SK-N-SH treated with all-trans-retinoic acid at 6 μM for 48 hours (cell line): Measurements from ENCODE around the gene NCKAP5.

Source experiments
- ATAC-seq: fragments of 200-7000 bp; cut with Tn5 transposase; 3 replicates; pipeline ENCODE4 v1.9.1; 2020; ENCODE audit warnings: mild to moderate bottlenecking, moderate library complexity
- BACH2 ChIP-seq: fragments of 250-450 bp; sonication (Bioruptor Pico); IDR thresholded peaks from 2 replicates; pipeline ENCODE4 v1.9.0; 2021; ENCODE audit warnings: mild to moderate bottlenecking, borderline replicate concordance
- CSDC2 ChIP-seq: fragments of 250-450 bp; sonication (Bioruptor Pico); IDR thresholded peaks from 2 replicates; pipeline ENCODE4 v1.5.0; 2020; ENCODE audit warnings: mild to moderate bottlenecking, moderate library complexity
- CSRNP3 ChIP-seq: fragments of 250-450 bp; sonication (Bioruptor Pico); IDR thresholded peaks from 2 replicates; pipeline ENCODE4 v1.5.1; 2021; ENCODE audit warnings: mild to moderate bottlenecking, moderate library complexity
- ESRRG ChIP-seq: fragments of 250-450 bp; sonication (Bioruptor Pico); IDR thresholded peaks from 2 replicates; pipeline ENCODE4 v1.6.1; 2021; ENCODE audit warnings: mild to moderate bottlenecking
- GLIS3 ChIP-seq: fragments of 250-450 bp; sonication (Bioruptor Pico); IDR thresholded peaks from 2 replicates; pipeline ENCODE4 v1.5.0; 2020; ENCODE audit warnings: mild to moderate bottlenecking, moderate library complexity
- ISL1 ChIP-seq: fragments of 250-450 bp; sonication (Bioruptor Pico); IDR thresholded peaks from 2 replicates; pipeline ENCODE4 v2.1.2; 2022; ENCODE audit warnings: mild to moderate bottlenecking, moderate library complexity
- OSR1 ChIP-seq: fragments of 250-450 bp; sonication (Bioruptor Pico); IDR thresholded peaks from 2 replicates; pipeline ENCODE4 v1.8.0; 2022; ENCODE audit warnings: moderate library complexity, mild to moderate bottlenecking, inconsistent platforms
- PATZ1 ChIP-seq: fragments of 250-450 bp; sonication (Bioruptor Pico); IDR thresholded peaks from 2 replicates; pipeline ENCODE4 v1.8.0; 2020; ENCODE audit warnings: mild to moderate bottlenecking, moderate library complexity, borderline replicate concordance
- POU6F1 ChIP-seq: fragments of 250-450 bp; sonication (Bioruptor Pico); IDR thresholded peaks from 2 replicates; pipeline ENCODE4 v1.8.0; 2021; ENCODE audit warnings: low read depth, mild to moderate bottlenecking, moderate library complexity, borderline replicate concordance
- PPARA ChIP-seq: fragments of 250-450 bp; sonication (Bioruptor Pico); IDR thresholded peaks from 2 replicates; pipeline ENCODE4 v1.5.0; 2020; ENCODE audit warnings: mild to moderate bottlenecking, borderline replicate concordance
- RARB ChIP-seq: fragments of 250-450 bp; sonication (Bioruptor Pico); IDR thresholded peaks from 2 replicates; pipeline ENCODE4 v1.8.0; 2021; ENCODE audit warnings: mild to moderate bottlenecking, moderate library complexity
- TCF4 ChIP-seq: fragments of 250-450 bp; sonication (Bioruptor Pico); IDR thresholded peaks from 2 replicates; pipeline ENCODE4 v1.8.0; 2021; ENCODE audit warnings: mild to moderate bottlenecking, moderate library complexity, borderline replicate concordance
- TOX ChIP-seq: fragments of 250-450 bp; sonication (Bioruptor Pico); IDR thresholded peaks from 2 replicates; pipeline ENCODE4 v1.8.0; 2021; ENCODE audit warnings: mild to moderate bottlenecking, moderate library complexity, borderline replicate concordance
- TSHZ2 ChIP-seq: fragments of 250-450 bp; sonication (Bioruptor Pico); IDR thresholded peaks from 2 replicates; pipeline ENCODE4 v1.5.0; 2020; ENCODE audit warnings: mild to moderate bottlenecking, moderate library complexity
- ZC3H10 ChIP-seq: fragments of 250-450 bp; sonication (Bioruptor Pico); IDR thresholded peaks from 2 replicates; pipeline ENCODE4 v1.5.1; 2021; ENCODE audit warnings: mild to moderate bottlenecking, moderate library complexity
- ZFP3 ChIP-seq: fragments of 250-450 bp; sonication (Bioruptor Pico); IDR thresholded peaks from 2 replicates; pipeline ENCODE4 v1.5.0; 2020; ENCODE audit warnings: mild to moderate bottlenecking, moderate library complexity
- ZFP30 ChIP-seq: fragments of 450-650 bp; formaldehyde crosslinking; IDR thresholded peaks from 2 replicates; pipeline ENCODE4 v1.5.0; 2022; ENCODE audit warnings: mild to moderate bottlenecking, moderate library complexity
- ZNF8 ChIP-seq: fragments of 450-650 bp; formaldehyde crosslinking; IDR thresholded peaks from 2 replicates; pipeline ENCODE4 v1.5.0; 2020; ENCODE audit warnings: mild to moderate bottlenecking, moderate library complexity

The NCKAP5 gene

GRCh38 chr2:133522204-133522603 is 46.1 kb downstream of the NCKAP5 start:
- no peak for TF ChIP-seq BACH2
- TF ChIP-seq GLIS3 (CRISPR knock-in tag) = no peak
- no peak for TF ChIP-seq OSR1 (CRISPR knock-in tag)
- no peak for TF ChIP-seq ZFP30
- no peak for TF ChIP-seq ZFP3
- TF ChIP-seq PPARA (CRISPR knock-in tag) = no peak
- TF ChIP-seq CSDC2 (CRISPR knock-in tag) = no peak
- TF ChIP-seq TSHZ2 (CRISPR knock-in tag) = no peak
- ATAC-seq = no peak

- ATAC-seq = no peak
- TF ChIP-seq PATZ1 (CRISPR knock-in tag) (no peak), ZNF8 (CRISPR knock-in tag) (no peak), GLIS3 (CRISPR knock-in tag) (no peak), PPARA (CRISPR knock-in tag) (no peak), BACH2 (no peak), OSR1 (CRISPR knock-in tag) (no peak), CSDC2 (CRISPR knock-in tag) (no peak), CSRNP3 (CRISPR knock-in tag) (no peak), POU6F1 (CRISPR knock-in tag) (no peak), TSHZ2 (CRISPR knock-in tag) (no peak), TCF4 (CRISPR knock-in tag) (no peak)
- TF ChIP-seq, all 23 proteins: peak for 0
Measured at GRCh38 chr2:133521146-133521745, 47.0 kb downstream of the NCKAP5 start.

- ATAC-seq = 0 out of 3 replicates have a peak, but pooled peaks have one; percentile 22
Measured at GRCh38 chr2:133519677-133520076, 48.6 kb downstream of the NCKAP5 start.

- no peak for ATAC-seq
- TF ChIP-seq ZNF8 (CRISPR knock-in tag) (no peak), PATZ1 (CRISPR knock-in tag) (peak; percentile 67; the same call in 1 of the 2 replicates), RARB (CRISPR knock-in tag) (no peak), ZFP3 (no peak), CSRNP3 (CRISPR knock-in tag) (no peak), CSDC2 (CRISPR knock-in tag) (no peak), ISL1 (peak; percentile 64), TOX (CRISPR knock-in tag) (no peak), ZC3H10 (CRISPR knock-in tag) (no peak), ESRRG (CRISPR knock-in tag) (no peak)
Measured at GRCh38 chr2:133518700-133519344, 49.4 kb downstream of the NCKAP5 start.
